HCT116 (cell line): ENCODE results near the gene TOLLIP. TPM values are rescaled to one million over a fixed set of nuclear protein-coding genes. Genes with fewer than 3 reads are reported as not detected.

Source experiments
- ATAC-seq: fragments of 200-7000 bp; cut with Tn5 transposase; 2 replicates; pipeline ENCODE4 v1.9.1; 2020; ENCODE audit warnings: mild to moderate bottlenecking, moderate library complexity
- BruUV-seq: library from RNA; stranded (reverse); fragments of 400-500 nt; replicated peaks from 2 replicates; lab custom pipeline; 2021; lab: Mats Ljungman, UMichigan
- CTCF ChIA-PET: fragments of 300-600 bp; sonication (Branson Sonifier 250); formaldehyde crosslinking; loops from one replicate; lab custom pipeline; 2021; ENCODE audit warnings: antibody characterized with exemption; lab: Charles Lee
- POLR2A ChIA-PET: fragments of 300-600, 350-600 bp; sonication (Branson Sonifier 250); formaldehyde crosslinking; loops from one replicate; lab custom pipeline; 2021; ENCODE audit warnings: antibody characterized with exemption; lab: Charles Lee
- RAD21 ChIA-PET, 2 experiments: fragments of 300-600 bp; sonication (Branson Sonifier 250); formaldehyde crosslinking; loops; one replicate each; lab custom pipeline; 2023; ENCODE audit warnings: low total read pairs in 2 of 2; ENCODE audit not compliant: uncharacterized antibody in 2 of 2, unreplicated experiment in 2 of 2, low non-redundant PET in 1 of 2; lab: Charles Lee
- DNase-seq: peaks from one replicate; pipeline ENCODE4 v3.0.0-alpha.2; 2010; ENCODE audit warnings: low read depth, low spot score
- H2AFZ ChIP-seq: fragments of 200-600 bp; shearing (Covaris generic), sonication (generic); 2 replicates; pipeline ENCODE4 v1.6.1; 2017; ENCODE audit warnings: low read depth, mixed run types, mixed read lengths, antibody characterized with exemption, low read length; ENCODE audit not compliant: poor library complexity, severe bottlenecking
- H3K27ac ChIP-seq: 2 replicates; pipeline ENCODE4 v1.5.1; 2012; ENCODE audit warnings: low read depth, low read length
- H3K27me3 ChIP-seq: fragments of 200-600 bp; sonication (generic); 2 replicates; pipeline ENCODE4 v1.6.1; 2016; ENCODE audit warnings: mixed run types, low read length, mixed read lengths; ENCODE audit not compliant: insufficient read depth
- H3K36me3 ChIP-seq, 2 experiments: fragments of 200-500 bp in 1 of 2; fragments of 200-600 bp in 1 of 2; sonication (Bioruptor generic) in 1 of 2; sonication (generic) in 1 of 2; 2 replicates each; pipeline versions ENCODE4 v1.5.1 to v1.6.1; 2014 to 2016; ENCODE audit warnings: low read length in 2 of 2, inconsistent platforms in 1 of 2, mixed read lengths in 1 of 2, mixed run types in 1 of 2; ENCODE audit not compliant: insufficient read depth in 2 of 2, control insufficient read depth in 1 of 2
- H3K4me1 ChIP-seq, 2 experiments: fragments of 200-600 bp in 1 of 2; sonication (generic) in 1 of 2; 2 replicates each; pipeline versions ENCODE4 v1.5.1 to v1.6.1; 2012 to 2017; ENCODE audit warnings: low read length in 2 of 2, inconsistent platforms in 1 of 2, mild to moderate bottlenecking in 1 of 2, mixed read lengths in 1 of 2, mixed run types in 1 of 2, moderate library complexity in 1 of 2; ENCODE audit not compliant: insufficient read depth in 2 of 2, control insufficient read depth in 1 of 2
- H3K4me2 ChIP-seq: fragments of 200-600 bp; sonication (generic); 2 replicates; pipeline ENCODE4 v1.6.1; 2017; ENCODE audit warnings: mixed run types, low read length, mixed read lengths
- H3K4me3 ChIP-seq, 2 experiments: fragments of 200-600 bp in 1 of 2; sonication (generic) in 1 of 2; replicated peaks in 1 of 2; 2 replicates each; pipeline ENCODE4 v1.5.1; 2011 to 2016; ENCODE audit warnings: low read length in 2 of 2, control low read depth in 1 of 2, low read depth in 1 of 2, mild to moderate bottlenecking in 1 of 2, mixed read lengths in 1 of 2, mixed run types in 1 of 2
- H3K79me2 ChIP-seq: fragments of 200-600 bp; sonication (generic); 2 replicates; pipeline ENCODE4 v1.6.1; 2017; ENCODE audit warnings: mild to moderate bottlenecking, mixed run types, low read length, moderate library complexity, mixed read lengths; ENCODE audit not compliant: insufficient read depth
- H3K9ac ChIP-seq: fragments of 200-600 bp; sonication (generic); 2 replicates; pipeline ENCODE4 v1.6.1; 2016; ENCODE audit warnings: low read length, mixed read lengths
- H3K9me2 ChIP-seq: fragments of 200-600 bp; sonication (generic), shearing (Covaris generic); 2 replicates; pipeline ENCODE4 v1.6.1; 2017; ENCODE audit warnings: mixed run types, mild to moderate bottlenecking, moderate library complexity; ENCODE audit not compliant: insufficient read depth
- H3K9me3 ChIP-seq, 2 experiments: fragments of 200-500 bp in 1 of 2; fragments of 200-600 bp in 1 of 2; sonication (Bioruptor generic) in 1 of 2; sonication (generic) in 1 of 2; 2 replicates each; pipeline ENCODE4 v1.6.1; 2014 to 2017; ENCODE audit warnings: low read length in 2 of 2, mixed read lengths in 2 of 2, inconsistent platforms in 1 of 2, low read depth in 1 of 2, mild to moderate bottlenecking in 1 of 2, mixed run types in 1 of 2, moderate library complexity in 1 of 2; ENCODE audit not compliant: control insufficient read depth in 1 of 2, insufficient read depth in 1 of 2
- H4K20me1 ChIP-seq: fragments of 200-600 bp; sonication (generic), shearing (Covaris generic); 2 replicates; pipeline ENCODE4 v1.6.1; 2017; ENCODE audit warnings: mixed run types, mild to moderate bottlenecking, moderate library complexity; ENCODE audit not compliant: insufficient read depth
- CEBPB ChIP-seq: IDR thresholded peaks from 2 replicates; pipeline ENCODE4 v1.6.1; 2012; ENCODE audit warnings: low read depth
- ELF1 ChIP-seq: IDR thresholded peaks from 2 replicates; pipeline ENCODE4 v1.6.1; 2012; ENCODE audit warnings: low read depth, borderline replicate concordance
- EZH2 ChIP-seq: fragments of 200-600 bp; sonication (generic); IDR thresholded peaks from 2 replicates; pipeline ENCODE4 v1.6.1; 2017; ENCODE audit warnings: antibody characterized with exemption, mixed run types
- SP1 ChIP-seq: IDR thresholded peaks from 2 replicates; pipeline ENCODE4 v1.6.1; 2012; ENCODE audit warnings: low read depth
- TCF7L2 ChIP-seq: IDR thresholded peaks from 2 replicates; pipeline ENCODE4 v1.7.0; 2011; ENCODE audit warnings: borderline replicate concordance, inconsistent platforms; ENCODE audit not compliant: insufficient read depth, insufficient read length; ENCODE audit errors: extremely low read depth
- YY1 ChIP-seq: IDR thresholded peaks from 2 replicates; pipeline ENCODE4 v1.6.1; 2011; ENCODE audit warnings: low read length, low read depth, moderate library complexity, mild to moderate bottlenecking; ENCODE audit not compliant: insufficient replicate concordance; ENCODE audit errors: extremely low read depth
- intact Hi-C: fragments of 100-400 bp; cut with micrococcal nuclease; formaldehyde crosslinking; loops from 2 replicates; pipeline ENCODE4 v1.10.0; 2022
- total RNA-seq: library from RNA; stranded (reverse); gene quantifications from one replicate; pipeline ENCODE4 v1.2.1, GENCODE V29; 2021; ENCODE audit not compliant: unreplicated experiment
- TF ChIP-seq, protein P1 (sequence below): IDR thresholded peaks from 2 replicates; pipeline ENCODE4 v1.6.1; 2012
- TF ChIP-seq, protein P2 (sequence below): IDR thresholded peaks from 2 replicates; pipeline ENCODE4 v1.6.1; 2011; ENCODE audit warnings: mild to moderate bottlenecking, low read length, moderate library complexity; ENCODE audit not compliant: insufficient replicate concordance; ENCODE audit errors: extremely low read depth
- TF ChIP-seq, protein P3 (sequence below): IDR thresholded peaks from 2 replicates; pipeline ENCODE4 v1.6.1; 2012; ENCODE audit warnings: low read depth

TOLLIP gene
- total RNA-seq, 1 experiment from 2014 or later: 28.5 TPM

GRCh38 chr11:1269957-1270356, 39.5 kb downstream of the TOLLIP start:
- H3K36me3 ChIP-seq: no peaks in the 10 kb centered on the region
- ATAC-seq (no peak), DNase-seq (no peak)
- no peak overlapping the region for H3K4me3 ChIP-seq
- CTCF ChIA-PET: no interaction called here
- no peaks in the 10 kb centered on the region for H3K4me1 ChIP-seq
- H2AFZ ChIP-seq: no peak overlapping the region
- BruUV-seq: no TSS peak
- no peak overlapping the region for H3K27ac ChIP-seq
- H3K27me3 ChIP-seq: no peaks in the 10 kb centered on the region
- TF ChIP-seq EZH2: no peak
- no peak for TF ChIP-seq CEBPB
- TF ChIP-seq, protein P1, sequence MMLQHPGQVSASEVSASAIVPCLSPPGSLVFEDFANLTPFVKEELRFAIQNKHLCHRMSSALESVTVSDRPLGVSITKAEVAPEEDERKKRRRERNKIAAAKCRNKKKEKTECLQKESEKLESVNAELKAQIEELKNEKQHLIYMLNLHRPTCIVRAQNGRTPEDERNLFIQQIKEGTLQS: no peak
- no peak for TF ChIP-seq TCF7L2
- TF ChIP-seq ELF1: no peak
- POLR2A ChIA-PET: no interaction called here
- H4K20me1 ChIP-seq: no peaks in the 10 kb centered on the region
- H3K9me2 ChIP-seq: no peaks in the 10 kb centered on the region
- H3K9ac ChIP-seq: no peak overlapping the region
- intact Hi-C loops: no loop called here
- RAD21 ChIA-PET: no interaction called here
- no peaks in the 10 kb centered on the region for H3K79me2 ChIP-seq
- peaks cover 0 to 3% of the 10 kb centered on the region in 2 experiments; a peak in 1 of 4 replicates for H3K9me3 ChIP-seq
- H3K4me2 ChIP-seq: no peak overlapping the region

DNA sequence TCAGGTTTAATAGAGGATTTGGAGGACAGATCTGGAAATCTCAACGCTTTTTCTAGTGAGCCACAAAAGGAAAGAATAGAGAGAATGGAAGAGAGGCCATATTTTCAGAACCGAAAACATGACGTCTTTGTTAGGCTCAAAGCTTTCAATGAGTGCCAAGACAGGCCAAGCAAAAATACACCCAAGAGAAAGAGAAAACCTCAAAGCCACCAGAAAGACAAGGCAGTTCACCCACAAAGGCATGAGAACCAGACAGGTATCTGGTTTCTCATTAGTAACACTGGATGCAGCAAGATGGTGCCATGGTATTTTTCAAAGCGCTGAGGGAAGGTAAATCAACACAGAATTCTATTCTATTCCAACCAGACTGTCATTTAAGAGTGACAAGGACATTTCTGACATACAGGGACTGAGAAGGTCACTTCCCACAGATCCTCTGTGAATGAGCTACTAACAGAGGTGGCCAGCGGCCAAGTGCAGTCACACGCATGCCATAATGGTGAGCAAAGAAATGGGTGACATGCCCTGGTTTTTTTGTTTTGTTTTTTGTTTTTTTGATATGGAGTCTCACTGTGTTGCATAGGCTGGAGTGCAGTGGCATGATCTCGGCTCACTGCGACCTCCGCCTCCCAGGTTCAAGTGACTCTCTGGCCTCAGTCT, 41.9 kb downstream of the TOLLIP start:
- no peaks in the 10 kb centered on the region for H3K36me3 ChIP-seq
- no peak overlapping the region for H3K4me3 ChIP-seq
- H2AFZ ChIP-seq: no peak overlapping the region
- H3K9me3 ChIP-seq: peaks cover 0 to 3% of the 10 kb centered on the region in 2 experiments; a peak in 1 of 4 replicates
- DNase-seq (no peak), ATAC-seq (no peak)
- CTCF ChIA-PET: no interaction called here
- intact Hi-C loops: no loop called here
- no peaks in the 10 kb centered on the region for H3K27me3 ChIP-seq
- H3K4me2 ChIP-seq: no peak overlapping the region
- no peaks in the 10 kb centered on the region for H3K79me2 ChIP-seq
- no peaks in the 10 kb centered on the region for H4K20me1 ChIP-seq
- H3K9me2 ChIP-seq: no peaks in the 10 kb centered on the region
- POLR2A ChIA-PET: no interaction called here
- H3K9ac ChIP-seq: no peak overlapping the region
- RAD21 ChIA-PET: no interaction called here
- no TSS peak for BruUV-seq
- no peak overlapping the region for H3K27ac ChIP-seq
- H3K4me1 ChIP-seq: peaks cover 8 to 9% of the 10 kb centered on the region in 2 experiments; a peak in 3 of 4 replicates
- TF ChIP-seq ELF1 (no peak), YY1 (no peak), SP1 (no peak), TCF7L2 (no peak)
- TF ChIP-seq, protein P2, sequence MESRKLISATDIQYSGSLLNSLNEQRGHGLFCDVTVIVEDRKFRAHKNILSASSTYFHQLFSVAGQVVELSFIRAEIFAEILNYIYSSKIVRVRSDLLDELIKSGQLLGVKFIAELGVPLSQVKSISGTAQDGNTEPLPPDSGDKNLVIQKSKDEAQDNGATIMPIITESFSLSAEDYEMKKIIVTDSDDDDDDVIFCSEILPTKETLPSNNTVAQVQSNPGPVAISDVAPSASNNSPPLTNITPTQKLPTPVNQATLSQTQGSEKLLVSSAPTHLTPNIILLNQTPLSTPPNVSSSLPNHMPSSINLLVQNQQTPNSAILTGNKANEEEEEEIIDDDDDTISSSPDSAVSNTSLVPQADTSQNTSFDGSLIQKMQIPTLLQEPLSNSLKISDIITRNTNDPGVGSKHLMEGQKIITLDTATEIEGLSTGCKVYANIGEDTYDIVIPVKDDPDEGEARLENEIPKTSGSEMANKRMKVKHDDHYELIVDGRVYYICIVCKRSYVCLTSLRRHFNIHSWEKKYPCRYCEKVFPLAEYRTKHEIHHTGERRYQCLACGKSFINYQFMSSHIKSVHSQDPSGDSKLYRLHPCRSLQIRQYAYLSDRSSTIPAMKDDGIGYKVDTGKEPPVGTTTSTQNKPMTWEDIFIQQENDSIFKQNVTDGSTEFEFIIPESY: no peak
- TF ChIP-seq, protein P3, sequence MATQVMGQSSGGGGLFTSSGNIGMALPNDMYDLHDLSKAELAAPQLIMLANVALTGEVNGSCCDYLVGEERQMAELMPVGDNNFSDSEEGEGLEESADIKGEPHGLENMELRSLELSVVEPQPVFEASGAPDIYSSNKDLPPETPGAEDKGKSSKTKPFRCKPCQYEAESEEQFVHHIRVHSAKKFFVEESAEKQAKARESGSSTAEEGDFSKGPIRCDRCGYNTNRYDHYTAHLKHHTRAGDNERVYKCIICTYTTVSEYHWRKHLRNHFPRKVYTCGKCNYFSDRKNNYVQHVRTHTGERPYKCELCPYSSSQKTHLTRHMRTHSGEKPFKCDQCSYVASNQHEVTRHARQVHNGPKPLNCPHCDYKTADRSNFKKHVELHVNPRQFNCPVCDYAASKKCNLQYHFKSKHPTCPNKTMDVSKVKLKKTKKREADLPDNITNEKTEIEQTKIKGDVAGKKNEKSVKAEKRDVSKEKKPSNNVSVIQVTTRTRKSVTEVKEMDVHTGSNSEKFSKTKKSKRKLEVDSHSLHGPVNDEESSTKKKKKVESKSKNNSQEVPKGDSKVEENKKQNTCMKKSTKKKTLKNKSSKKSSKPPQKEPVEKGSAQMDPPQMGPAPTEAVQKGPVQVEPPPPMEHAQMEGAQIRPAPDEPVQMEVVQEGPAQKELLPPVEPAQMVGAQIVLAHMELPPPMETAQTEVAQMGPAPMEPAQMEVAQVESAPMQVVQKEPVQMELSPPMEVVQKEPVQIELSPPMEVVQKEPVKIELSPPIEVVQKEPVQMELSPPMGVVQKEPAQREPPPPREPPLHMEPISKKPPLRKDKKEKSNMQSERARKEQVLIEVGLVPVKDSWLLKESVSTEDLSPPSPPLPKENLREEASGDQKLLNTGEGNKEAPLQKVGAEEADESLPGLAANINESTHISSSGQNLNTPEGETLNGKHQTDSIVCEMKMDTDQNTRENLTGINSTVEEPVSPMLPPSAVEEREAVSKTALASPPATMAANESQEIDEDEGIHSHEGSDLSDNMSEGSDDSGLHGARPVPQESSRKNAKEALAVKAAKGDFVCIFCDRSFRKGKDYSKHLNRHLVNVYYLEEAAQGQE: no peak
